Esophagus squamous epithelium (tissue), 5 donors: ENCODE data around the gene MCM3AP. TPM values are rescaled to one million over a fixed set of nuclear protein-coding genes. Genes with fewer than 3 reads are reported as not detected.

Experiments used
- DNase-seq: peaks from one replicate; lab custom pipeline; 2025; lab: John Stamatoyannopoulos, UW
- H3K27ac ChIP-seq, 4 donors: fragments of 200-600 bp; sonication (generic); one replicate each; pipeline ENCODE4 v1.5.1; 2016 to 2019; ENCODE audit warnings: mild to moderate bottlenecking in 1 of 4
- H3K27me3 ChIP-seq, 4 donors: fragments of 200-600 bp; sonication (generic); 1 replicate in 3 of 4; 2 replicates in 1 of 4; pipeline versions ENCODE4 v1.5.1 to v1.6.0; 2017 to 2021; ENCODE audit warnings: antibody characterized with exemption in 1 of 4
- H3K36me3 ChIP-seq, 3 donors: fragments of 200-600 bp; sonication (generic); one replicate each; pipeline ENCODE4 v1.5.1; 2016 to 2019
- H3K4me1 ChIP-seq, 3 donors: fragments of 200-600 bp; sonication (generic); one replicate each; pipeline ENCODE4 v1.5.1; 2017 to 2019
- H3K4me3 ChIP-seq, 4 donors: fragments of 200-600 bp; sonication (generic); 1 replicate in 3 of 4; 2 replicates in 1 of 4; pipeline ENCODE4 v1.5.1; 2016 to 2019; ENCODE audit warnings: mild to moderate bottlenecking in 2 of 4, moderate library complexity in 1 of 4
- H3K9me3 ChIP-seq, 3 donors: fragments of 200-600 bp; sonication (generic); one replicate each; pipeline ENCODE4 v1.5.1; 2016 to 2019
- CTCF ChIP-seq, 6 experiments: fragments of 450-650 bp in 4 of 6; fragments of 200-600 bp in 2 of 6; sonication (generic) in 2 of 6; IDR thresholded peaks; one replicate each; pipeline ENCODE4 v1.5.1; 2016 to 2019; ENCODE audit warnings: antibody characterized with exemption in 6 of 6, mild to moderate bottlenecking in 4 of 6, moderate library complexity in 4 of 6
- POLR2A ChIP-seq, 4 donors: fragments of 450-650 bp; IDR thresholded peaks; one replicate each; pipeline ENCODE4 v1.6.1; 2017; ENCODE audit warnings: antibody characterized with exemption in 4 of 4, mild to moderate bottlenecking in 4 of 4, moderate library complexity in 3 of 4
- WGBS, 2 donors: methylation state at CpG; one replicate each; pipeline ENCODE4 v1.1.5; 2018; 5-methylcytosine and 5-hydroxymethylcytosine counted together
- intact Hi-C: fragments of 100-400 bp; cut with DNase I; formaldehyde crosslinking; loops from one replicate; pipeline ENCODE4 v1.15.0; 2022
- total RNA-seq, 4 donors: library from RNA; depleted of rRNA; stranded (reverse); fragments of >200 nt; gene quantifications; one replicate each; pipeline ENCODE4 v1.1.0, GENCODE V29; 2016
- donor health status: DM: yes; HTN: yes; CAD: no.

Gene MCM3AP
- total RNA-seq, 4 donors from 2014 or later = 31.3 to 72.7 (median 63.2) TPM

- no peaks in the 10 kb centered on the region for H3K9me3 ChIP-seq
- H3K27me3 ChIP-seq = no peaks in the 10 kb centered on the region
- intact Hi-C loops = no loop called here
- no peak for DNase-seq
- peaks cover 48 to 100% (median 66%) of the 10 kb centered on the region in 3 donors for H3K36me3 ChIP-seq
- no peak overlapping the region for H3K4me3 ChIP-seq
- H3K4me1 ChIP-seq = no peaks in the 10 kb centered on the region
- TF ChIP-seq CTCF (IDR thresholded peaks at IDR 0.05) = no peak
- TF ChIP-seq POLR2A (IDR thresholded peaks at IDR 0.05) = no peak
- WGBS, 2 donors = 88 to 90% methylated on average over 4 to 8 of the region's 13 CpGs
- no peak overlapping the region for H3K27ac ChIP-seq
These were observed 20.7 kb downstream of the MCM3AP start for GRCh38 chr21:46264690-46265144.

- TF ChIP-seq POLR2A (IDR thresholded peaks at IDR 0.05) = no peak
- TF ChIP-seq CTCF (IDR thresholded peaks at IDR 0.05) = no peak
- peaks cover 43 to 100% (median 66%) of the 10 kb centered on the region in 3 donors for H3K36me3 ChIP-seq
- H3K4me1 ChIP-seq = no peaks in the 10 kb centered on the region
- H3K27ac ChIP-seq = no peak overlapping the region
- no peaks in the 10 kb centered on the region for H3K27me3 ChIP-seq
- no peak for DNase-seq
- intact Hi-C loops = no loop called here
- H3K4me3 ChIP-seq = no peak overlapping the region
- H3K9me3 ChIP-seq = no peaks in the 10 kb centered on the region
- 89 to 91% methylated on average over 10 to 16 of the region's 22 CpGs for WGBS, 2 donors
These were observed 21.2 kb downstream of the MCM3AP start for GRCh38 chr21:46264046-46264689.

GRCh38 chr21:46256501-46256994 lies 28.9 kb downstream of the MCM3AP start:
- intact Hi-C loops = no loop called here
- DNase-seq = no peak
- Histone ChIP-seq H3K9me3 (no peaks in the 10 kb centered on the region), H3K36me3 (peaks cover 40 to 100% (median 65%) of the 10 kb centered on the region in 3 donors), H3K4me3 (no peak overlapping the region), H3K27me3 (no peaks in the 10 kb centered on the region), H3K4me1 (no peaks in the 10 kb centered on the region), H3K27ac (no peak overlapping the region)
- TF ChIP-seq CTCF (IDR thresholded peaks at IDR 0.05) = no peak
- no peak for TF ChIP-seq POLR2A (IDR thresholded peaks at IDR 0.05)
- 79 to 91% methylated on average over 2 to 16 of the region's 18 CpGs for WGBS, 2 donors

GRCh38 chr21:46255758-46256337 lies 29.6 kb downstream of the MCM3AP start:
- TF ChIP-seq CTCF (IDR thresholded peaks at IDR 0.05) (no peak), POLR2A (IDR thresholded peaks at IDR 0.05) (no peak)
- no peak for DNase-seq
- Histone ChIP-seq H3K27ac (no peak overlapping the region), H3K36me3 (peaks cover 37 to 100% (median 60%) of the 10 kb centered on the region in 3 donors), H3K27me3 (no peaks in the 10 kb centered on the region), H3K4me1 (no peaks in the 10 kb centered on the region), H3K4me3 (no peak overlapping the region), H3K9me3 (no peaks in the 10 kb centered on the region)
- 82 to 94% methylated on average over 2 to 4 of the region's 6 CpGs for WGBS, 2 donors
- intact Hi-C loops = no loop called here

GRCh38 chr21:46255166-46255565 lies 30.2 kb downstream of the MCM3AP start:
- no peaks in the 10 kb centered on the region for H3K9me3 ChIP-seq
- no peak overlapping the region for H3K4me3 ChIP-seq
- DNase-seq = no peak
- peaks cover 40 to 100% (median 60%) of the 10 kb centered on the region in 3 donors for H3K36me3 ChIP-seq
- intact Hi-C loops = no loop called here
- no peaks in the 10 kb centered on the region for H3K27me3 ChIP-seq
- H3K27ac ChIP-seq = no peak overlapping the region
- no peaks in the 10 kb centered on the region for H3K4me1 ChIP-seq
- TF ChIP-seq POLR2A (IDR thresholded peaks at IDR 0.05) = no peak
- no peak for TF ChIP-seq CTCF (IDR thresholded peaks at IDR 0.05)
- 89 to 91% methylated on average over 11 of the region's 11 CpGs for WGBS, 2 donors
